GM08714 (cell line): ENCODE data around the gene TAOK3.

ENCODE experiments used
- H3K4me3 ChIP-seq: fragments of 200-500 bp; sonication (Bioruptor generic); 2 replicates; pipeline ENCODE4 v1.5.1; 2014; ENCODE audit warnings: mild to moderate bottlenecking, low read length, inconsistent platforms
- ZNF274 ChIP-seq: IDR thresholded peaks from 2 replicates; pipeline ENCODE4 v1.6.1; 2012; ENCODE audit warnings: mild to moderate bottlenecking, low read depth, low read length

TAOK3 gene

DNA sequence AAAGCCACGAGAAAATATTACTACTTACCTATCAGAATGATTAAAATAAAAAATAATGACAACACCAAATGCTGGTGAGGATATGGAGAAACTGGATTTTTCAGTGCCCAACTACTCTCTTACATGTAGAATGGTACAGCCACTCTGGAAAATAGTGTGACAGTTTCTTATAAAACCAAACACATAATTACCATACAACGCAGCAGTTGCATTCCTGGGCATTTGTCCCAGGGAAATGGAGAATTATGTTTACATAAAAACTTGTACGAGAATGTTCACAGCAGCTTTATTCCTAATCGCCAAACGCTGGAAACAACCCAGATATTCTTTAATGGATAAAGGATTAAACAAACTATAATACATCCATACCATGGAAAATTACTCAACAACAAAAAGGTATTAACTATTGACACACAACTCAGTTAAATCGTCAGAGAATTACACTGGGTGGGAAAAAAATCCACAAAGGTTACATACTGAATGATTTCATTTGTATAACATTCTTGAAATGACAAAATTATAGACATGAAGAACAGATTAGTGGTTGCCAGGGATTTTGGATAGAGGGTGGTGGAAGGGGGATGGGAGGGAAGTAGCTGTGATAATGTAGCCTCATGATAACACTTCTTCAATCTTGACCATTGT lies 35.4 kb downstream of the TAOK3 start:
- TF ChIP-seq ZNF274 = no peak
- no peak overlapping the region for H3K4me3 ChIP-seq

DNA sequence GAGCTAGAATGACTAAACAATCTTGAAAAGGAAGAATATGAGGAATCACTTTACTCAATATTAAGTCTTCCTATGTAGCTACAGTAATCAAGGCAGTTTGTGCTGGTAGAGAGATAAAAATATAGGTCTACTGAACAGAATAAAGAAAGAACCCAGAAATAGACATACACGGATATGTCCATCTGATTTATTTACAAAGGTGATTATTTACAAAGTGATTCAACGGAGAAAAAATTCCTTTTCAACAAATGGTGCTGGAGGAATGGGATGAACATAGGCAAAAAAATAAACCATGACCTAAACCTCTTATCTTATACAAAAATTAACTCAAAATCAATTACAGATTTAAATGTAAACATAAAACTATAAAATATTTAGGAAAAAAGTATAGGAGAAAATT lies 36.6 kb downstream of the TAOK3 start:
- TF ChIP-seq ZNF274 = no peak
- H3K4me3 ChIP-seq = no peak overlapping the region

DNA sequence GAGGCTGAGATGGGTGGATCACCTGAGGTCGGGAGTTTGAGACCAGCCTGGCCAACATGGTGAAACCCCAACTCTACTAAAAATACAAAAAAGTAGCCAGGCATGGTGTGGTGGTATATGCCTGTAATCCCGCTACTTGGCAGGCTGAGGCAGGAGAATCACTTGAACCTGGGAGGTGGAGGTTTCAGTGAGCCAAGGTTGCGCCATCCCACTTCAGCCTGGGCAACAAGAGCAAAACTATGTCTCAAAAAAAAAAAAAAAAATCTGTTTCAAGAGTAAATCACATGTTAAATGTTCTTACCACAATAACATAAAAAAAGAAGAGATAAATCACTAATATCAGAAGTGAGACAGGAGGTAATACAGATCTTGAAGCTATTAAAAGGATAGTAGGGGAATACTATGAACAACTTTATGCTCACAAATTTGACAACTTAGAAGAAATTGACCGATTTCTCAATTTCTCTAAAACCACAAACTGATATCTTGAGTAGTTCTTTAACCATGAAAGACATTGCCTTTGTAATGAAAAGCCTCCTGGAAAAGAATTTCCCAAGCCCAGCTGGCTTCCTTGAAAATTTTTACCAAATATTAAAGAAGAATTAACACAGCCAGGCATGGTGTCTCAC lies 37.7 kb downstream of the TAOK3 start:
- no peak for TF ChIP-seq ZNF274
- H3K4me3 ChIP-seq = no peak overlapping the region

DNA sequence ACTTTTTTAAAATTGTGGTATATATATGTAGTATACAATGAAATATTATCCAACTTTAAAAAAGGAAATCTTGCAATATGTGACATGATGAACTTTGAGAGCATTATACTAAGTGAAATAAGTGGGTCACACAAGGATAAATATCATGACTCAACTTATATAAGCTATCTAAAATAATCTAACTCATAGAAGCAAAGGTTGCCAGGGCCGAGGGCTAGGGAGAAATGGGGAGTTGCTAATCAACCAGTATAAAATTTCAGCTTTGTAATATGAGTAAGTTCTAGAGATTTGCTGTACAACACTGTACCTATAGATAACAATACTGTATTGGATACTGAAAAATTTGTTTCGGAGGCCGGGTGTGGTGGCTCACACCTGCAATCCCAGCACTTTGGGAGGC lies 38.5 kb downstream of the TAOK3 start:
- no peak overlapping the region for H3K4me3 ChIP-seq
- TF ChIP-seq ZNF274 = no peak

DNA sequence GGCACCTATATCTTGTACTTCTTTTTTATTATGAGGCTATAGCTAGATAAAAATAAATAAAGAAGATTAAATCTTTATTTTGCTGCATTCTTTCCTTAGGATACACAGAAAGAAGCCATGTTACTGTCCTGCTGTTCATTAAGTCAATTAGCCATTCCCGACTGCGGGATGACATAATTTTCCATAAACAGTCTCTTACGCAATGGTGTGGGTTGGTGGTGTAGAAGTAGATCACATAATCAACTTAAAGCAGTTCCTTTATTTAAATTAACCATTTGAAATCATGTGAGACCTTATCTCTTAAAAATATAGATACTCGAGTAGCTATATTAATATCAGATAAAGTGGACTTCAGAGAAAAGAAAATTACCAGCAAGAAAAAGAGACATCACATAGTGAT lies 40.2 kb downstream of the TAOK3 start:
- H3K4me3 ChIP-seq = no peak overlapping the region
- no peak for TF ChIP-seq ZNF274

DNA sequence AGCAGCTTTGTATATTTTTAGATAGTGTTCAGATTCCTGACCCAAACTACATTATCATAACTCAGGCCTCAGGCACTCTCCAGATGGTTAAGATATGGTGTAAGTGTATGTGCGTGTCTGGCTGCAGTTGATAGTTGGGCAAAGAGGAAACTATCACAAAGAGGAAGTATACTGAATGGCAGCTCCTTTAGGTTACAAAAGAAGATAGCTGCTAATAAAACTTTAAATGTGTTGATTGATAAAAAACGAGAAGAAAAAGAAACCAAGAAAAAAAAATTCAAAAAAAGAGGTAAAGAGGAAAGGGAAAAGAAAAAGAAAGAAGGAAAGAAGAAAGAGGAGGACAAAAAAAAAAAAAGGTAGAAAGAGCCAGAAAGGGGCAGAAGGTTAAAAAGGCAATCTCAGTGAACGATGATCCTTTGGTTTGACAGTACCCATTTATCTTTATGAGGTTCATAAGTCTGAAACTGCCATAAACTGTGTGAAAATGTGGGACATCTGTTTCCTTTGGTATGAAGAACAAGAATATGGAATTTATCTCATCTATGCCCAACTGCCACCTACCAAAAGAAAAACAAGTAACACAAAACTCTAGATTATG lies 42.2 kb downstream of the TAOK3 start:
- no peak overlapping the region; the same call in 1 of the 2 replicates for H3K4me3 ChIP-seq
- TF ChIP-seq ZNF274 = no peak

DNA sequence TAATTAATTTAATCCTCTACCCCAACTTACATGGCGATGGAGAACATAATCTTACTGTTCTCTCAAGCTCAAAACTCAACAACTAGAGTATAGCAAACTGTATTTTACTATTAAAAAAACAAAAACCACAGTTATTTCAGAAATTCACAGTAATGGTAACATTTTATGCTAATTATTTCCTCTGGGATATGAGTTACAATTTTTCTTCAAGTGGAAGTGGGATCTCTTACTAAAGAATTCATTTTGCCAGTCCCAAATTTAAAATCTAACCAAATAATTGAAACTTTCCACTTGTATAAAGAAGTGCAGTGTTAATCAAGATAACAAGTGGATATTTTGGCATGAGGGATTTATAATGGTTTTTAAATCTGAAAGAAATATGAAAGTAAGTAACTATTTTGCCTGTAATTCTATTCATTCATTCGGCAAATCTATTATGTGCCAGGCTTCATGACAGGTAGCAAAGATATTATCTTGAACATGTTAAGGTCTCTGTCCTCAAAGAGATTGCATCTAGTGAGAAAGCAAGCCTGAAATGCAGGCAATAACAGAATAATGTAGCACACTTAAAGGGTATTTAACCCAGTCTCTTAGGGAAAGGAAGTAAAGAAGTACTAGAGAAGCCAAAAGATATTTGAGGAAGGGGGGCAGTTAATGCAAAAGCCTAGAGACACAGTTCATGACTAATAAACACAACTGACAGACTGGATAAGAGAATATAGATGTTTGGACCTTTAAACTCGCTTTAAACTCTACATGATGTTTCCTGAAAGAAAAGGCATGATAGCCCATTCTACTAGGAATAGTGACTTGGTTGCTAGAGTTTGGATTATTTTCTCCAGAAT lies 44.0 kb downstream of the TAOK3 start:
- H3K4me3 ChIP-seq = no peak overlapping the region
- TF ChIP-seq ZNF274 = no peak

DNA sequence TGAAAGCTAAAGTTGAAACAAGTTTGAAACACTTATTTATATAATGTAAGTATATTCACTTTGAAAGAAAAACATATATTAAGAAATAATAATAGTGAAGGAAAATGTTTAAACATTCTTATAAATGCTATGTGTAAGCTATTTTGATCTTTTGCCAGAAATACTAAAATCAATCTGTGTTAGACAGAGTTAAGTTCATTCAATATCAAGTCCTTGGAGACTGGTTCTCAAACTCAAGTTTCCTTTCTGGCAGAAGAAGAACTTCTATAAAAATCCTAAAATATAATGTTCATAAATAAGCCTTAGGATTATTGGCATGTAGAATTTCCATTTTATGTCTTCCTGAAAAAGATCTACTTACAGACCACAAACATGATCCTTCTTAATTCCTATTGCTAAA lies 45.3 kb downstream of the TAOK3 start:
- TF ChIP-seq ZNF274 = no peak
- no peak overlapping the region for H3K4me3 ChIP-seq

DNA sequence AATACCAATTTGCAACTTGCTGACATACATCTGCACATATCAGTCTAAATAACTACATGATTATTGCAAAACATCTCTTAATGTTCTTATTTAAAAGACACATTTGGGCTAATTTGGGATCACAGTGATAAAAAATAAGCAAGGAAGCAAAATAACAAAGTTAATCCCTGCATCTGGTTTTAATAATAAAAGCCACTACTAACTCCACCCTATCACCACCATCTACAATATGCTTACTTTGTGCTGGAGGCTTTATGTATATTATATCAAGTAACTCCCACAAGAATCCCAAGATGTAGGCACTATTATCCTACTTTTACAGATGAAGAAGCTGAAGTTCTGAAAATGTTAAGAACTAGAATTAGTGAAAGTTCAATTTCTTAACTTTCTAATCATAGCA lies 45.7 kb downstream of the TAOK3 start:
- no peak overlapping the region for H3K4me3 ChIP-seq
- TF ChIP-seq ZNF274 = no peak

DNA sequence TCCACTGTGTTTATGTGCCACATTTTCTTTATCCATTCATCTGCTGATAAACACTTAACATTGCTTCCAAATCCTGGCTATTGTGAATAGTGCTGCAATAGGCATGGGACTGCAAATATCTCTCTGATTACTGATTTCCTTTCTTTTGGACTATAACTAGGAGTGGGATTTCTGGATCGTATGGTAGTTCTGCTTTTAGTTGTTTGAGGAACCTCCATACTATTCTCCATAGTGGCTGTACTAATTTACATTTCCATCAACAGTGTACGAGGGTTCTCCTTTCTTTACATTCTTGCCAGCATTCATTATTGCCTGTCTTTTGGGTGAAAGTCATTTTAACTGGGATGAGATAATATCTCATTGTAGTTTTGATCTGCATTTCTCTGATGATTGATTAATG lies 47.6 kb downstream of the TAOK3 start:
- no peak for TF ChIP-seq ZNF274
- no peak overlapping the region for H3K4me3 ChIP-seq

DNA sequence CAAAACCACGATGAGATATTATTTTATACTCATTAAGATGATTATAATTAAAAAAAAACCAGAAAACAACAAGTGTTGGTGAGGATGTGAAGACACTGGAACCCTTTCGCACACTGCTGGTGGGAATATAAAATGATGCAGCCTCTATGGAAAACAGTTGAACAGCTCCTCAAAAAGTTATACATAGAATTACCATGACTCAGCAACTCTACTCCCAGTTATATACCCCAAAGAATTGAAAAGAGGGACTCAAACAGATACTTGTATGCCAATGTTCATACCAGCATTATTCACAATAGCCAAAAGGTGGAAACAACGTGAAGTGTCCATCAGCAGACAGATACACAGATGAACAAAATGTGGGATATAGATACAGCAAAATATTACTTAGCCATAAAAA lies 53.1 kb downstream of the TAOK3 start:
- no peak overlapping the region for H3K4me3 ChIP-seq
- no peak for TF ChIP-seq ZNF274

DNA sequence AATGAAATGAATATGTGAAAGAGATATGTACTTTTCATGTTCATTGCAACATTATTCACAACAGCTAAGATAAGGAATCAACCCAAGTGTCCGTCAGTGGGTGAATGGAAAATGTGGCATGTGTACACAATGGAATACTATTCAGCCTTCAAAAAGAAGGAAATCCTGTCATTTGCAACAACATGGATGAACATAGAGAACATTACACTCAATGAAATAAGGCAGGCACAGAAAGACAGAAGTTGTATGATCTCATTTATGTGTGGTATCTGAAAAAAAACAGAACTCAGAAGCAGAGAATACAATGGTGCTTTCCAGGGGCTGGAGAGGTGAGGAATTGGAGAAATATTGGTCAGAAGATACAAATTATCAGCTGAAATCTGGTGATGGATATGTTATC lies 54.0 kb downstream of the TAOK3 start:
- no peak for TF ChIP-seq ZNF274
- no peak overlapping the region for H3K4me3 ChIP-seq

DNA sequence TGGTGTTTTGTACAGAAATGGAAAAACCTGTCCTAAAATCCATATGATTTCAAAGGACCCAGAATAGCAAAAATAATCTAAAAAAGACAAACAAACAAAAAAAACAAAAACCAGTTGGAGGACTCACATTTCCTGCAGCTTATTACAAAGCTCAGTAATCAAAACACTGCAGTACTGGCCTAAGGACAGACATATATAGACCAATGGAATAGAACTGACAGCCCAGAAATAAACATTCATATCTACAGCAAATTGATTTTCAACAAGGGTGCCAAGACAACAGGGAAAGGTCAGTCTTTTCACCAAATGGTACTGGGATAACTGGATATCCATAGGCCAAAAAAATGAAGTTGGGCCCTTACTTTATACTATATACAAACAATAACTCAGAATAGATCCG lies 55.0 kb downstream of the TAOK3 start:
- H3K4me3 ChIP-seq = no peak overlapping the region
- no peak for TF ChIP-seq ZNF274

DNA sequence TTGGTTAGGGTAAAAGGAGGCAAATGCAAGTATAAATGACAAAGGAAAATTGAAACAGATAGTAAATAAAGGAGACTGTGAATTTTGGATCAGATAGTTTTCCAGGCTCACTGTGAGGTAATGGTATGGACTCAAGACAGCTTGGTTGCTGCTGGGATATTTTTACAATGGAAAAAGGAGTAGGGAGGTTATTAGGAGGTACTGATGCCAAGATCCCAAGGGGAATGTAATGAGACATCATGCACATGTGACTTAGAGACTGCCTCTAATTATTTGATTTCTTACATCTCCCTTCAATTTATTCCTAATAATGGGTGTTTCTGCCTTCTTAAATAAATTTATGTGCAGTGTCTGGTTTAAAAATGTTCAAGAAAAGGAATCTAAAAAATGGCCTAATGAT lies 56.9 kb downstream of the TAOK3 start:
- TF ChIP-seq ZNF274 = no peak
- no peak overlapping the region for H3K4me3 ChIP-seq

DNA sequence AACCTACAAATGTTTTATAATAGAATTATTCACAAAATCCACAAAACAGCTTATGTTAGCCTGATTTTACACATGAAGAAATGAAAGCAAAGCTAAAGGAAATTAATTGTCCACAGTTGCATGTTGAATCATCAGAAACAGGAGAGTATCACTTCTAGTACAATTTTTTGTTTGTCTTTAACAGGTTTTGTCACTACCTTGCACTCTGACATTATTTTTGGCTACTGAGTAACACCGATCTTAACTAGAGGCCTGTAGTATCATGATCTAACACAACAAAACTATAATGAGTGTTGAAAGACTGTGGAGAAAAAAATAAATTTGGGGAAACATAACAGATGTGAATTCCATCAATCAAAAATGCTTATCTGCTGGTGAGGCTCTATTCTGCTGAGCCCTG lies 60.1 kb downstream of the TAOK3 start:
- no peak overlapping the region; the same call in 1 of the 2 replicates for H3K4me3 ChIP-seq
- no peak for TF ChIP-seq ZNF274
